Skeletal muscle tissue (tissue), 4 donors: ENCODE results near the gene NOTUM. TPM values are rescaled to one million over a fixed set of nuclear protein-coding genes. Genes with fewer than 3 reads are reported as not detected.

Source experiments
- H3K27ac ChIP-seq: one replicate; pipeline ENCODE4 v1.7.0; 2013; ENCODE audit warnings: mild to moderate bottlenecking, low read depth, low read length, inconsistent platforms
- H3K27me3 ChIP-seq, 3 donors: one replicate each; pipeline ENCODE4 v1.7.0; 2013; ENCODE audit warnings: low read length in 3 of 3; ENCODE audit not compliant: control insufficient read depth in 3 of 3, insufficient read depth in 3 of 3
- H3K36me3 ChIP-seq, 3 donors: one replicate each; pipeline ENCODE4 v1.7.0; 2013; ENCODE audit warnings: low read length in 3 of 3; ENCODE audit not compliant: control insufficient read depth in 3 of 3, insufficient read depth in 3 of 3
- H3K4me1 ChIP-seq, 3 donors: one replicate each; pipeline ENCODE4 v1.7.0; 2013; ENCODE audit warnings: low read length in 3 of 3, mild to moderate bottlenecking in 3 of 3; ENCODE audit not compliant: control insufficient read depth in 3 of 3, insufficient read depth in 3 of 3
- H3K4me3 ChIP-seq, 3 donors: one replicate each; pipeline ENCODE4 v1.7.0; 2013; ENCODE audit warnings: low read length in 3 of 3
- H3K9ac ChIP-seq, 3 donors: one replicate each; pipeline ENCODE4 v1.7.0; 2013; ENCODE audit warnings: low read length in 3 of 3, mild to moderate bottlenecking in 3 of 3, moderate library complexity in 2 of 3, low read depth in 1 of 3
- H3K9me3 ChIP-seq, 3 donors: one replicate each; pipeline ENCODE4 v1.7.0; 2013; ENCODE audit warnings: low read length in 3 of 3; ENCODE audit not compliant: control insufficient read depth in 3 of 3
- total RNA-seq: library from RNA; depleted of rRNA; stranded (reverse); fragments of >200 nt; gene quantifications from one replicate; pipeline ENCODE4 v1.2.3, GENCODE V29; 2014
- donor health status: Osteomylitis.

Gene NOTUM
- 0.52 TPM for total RNA-seq

GRCh38 chr17:81961087-81961511 is at the start of gene NOTUM:
Gene NOTUM (minus strand): TSS chr17:81961187. CDS start chr17:81960909, 278 bp downstream.
- Histone ChIP-seq H3K27ac (peak within 1 kb of the TSS; percentile 73), H3K4me3 (peak within 1 kb of the TSS in 2 of 3 donors; percentile 45 to 54), H3K27me3 (peaks cover 23 to 44% (median 36%) of the 10 kb centered on the region in 3 donors), H3K9ac (peak within 1 kb of the TSS; percentile 57 to 76 (median 64)), H3K9me3 (no peaks in the 10 kb centered on the region), H3K36me3 (no peaks in the 10 kb centered on the region), H3K4me1 (peaks cover 13 to 28% (median 27%) of the 10 kb centered on the region in 3 donors)

DNA sequence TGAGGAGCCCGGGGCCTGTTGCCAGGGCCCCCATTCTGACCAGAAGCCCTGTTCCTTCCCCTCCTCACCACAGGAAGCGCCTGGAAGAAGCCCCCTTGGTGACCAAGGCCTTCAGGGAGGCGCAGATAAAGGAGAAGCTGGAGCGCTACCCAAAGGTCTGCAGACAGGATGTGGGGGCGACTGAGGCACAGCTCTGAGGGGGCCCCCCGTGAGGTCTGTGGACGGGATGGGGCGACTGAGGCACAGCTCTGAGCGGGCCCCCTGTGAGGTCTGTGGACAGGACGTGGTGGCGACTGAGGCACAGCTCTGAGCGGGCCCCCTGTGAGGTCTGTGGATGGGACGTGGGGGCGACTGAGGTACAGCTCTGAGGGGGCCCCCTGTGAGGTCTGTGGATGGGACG is 48.4 kb upstream of the NOTUM start:
- H3K9ac ChIP-seq: no peak overlapping the region
- H3K27ac ChIP-seq: no peak overlapping the region
- H3K4me3 ChIP-seq: no peak overlapping the region
- H3K9me3 ChIP-seq: no peaks in the 10 kb centered on the region
- H3K36me3 ChIP-seq: peaks cover 0 to 3% (median 0%) of the 10 kb centered on the region in 3 donors
- H3K4me1 ChIP-seq: peaks cover 10 to 12% (median 11%) of the 10 kb centered on the region in 3 donors
- H3K27me3 ChIP-seq: no peaks in the 10 kb centered on the region

DNA sequence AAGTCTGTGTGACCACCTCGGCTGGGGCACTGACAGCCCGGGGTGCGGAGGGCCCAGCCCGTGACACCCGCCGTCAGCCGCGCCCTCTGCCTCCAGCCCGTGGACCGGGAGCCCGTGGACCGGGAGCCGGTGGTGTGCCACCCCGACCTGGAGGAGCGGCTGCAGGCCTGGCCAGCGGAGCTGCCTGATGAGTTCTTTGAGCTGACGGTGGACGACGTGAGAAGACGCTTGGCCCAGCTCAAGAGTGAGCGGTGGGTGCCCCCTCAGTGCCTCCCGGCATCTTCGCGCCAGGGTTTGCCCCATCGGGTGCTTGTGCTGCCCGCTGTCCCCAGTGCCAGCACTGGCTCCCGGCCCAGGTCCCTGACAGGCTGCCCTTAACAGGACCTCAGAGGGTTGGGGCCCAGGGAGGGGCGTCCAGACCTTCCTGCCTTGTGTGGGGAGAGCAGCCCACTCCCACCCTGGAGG is 48.0 kb upstream of the NOTUM start:
- H3K27ac ChIP-seq: no peak overlapping the region
- H3K27me3 ChIP-seq: no peaks in the 10 kb centered on the region
- no peaks in the 10 kb centered on the region for H3K9me3 ChIP-seq
- H3K4me3 ChIP-seq: no peak overlapping the region
- H3K36me3 ChIP-seq: peaks cover 0 to 3% (median 0%) of the 10 kb centered on the region in 3 donors
- H3K9ac ChIP-seq: no peak overlapping the region
- peaks cover 12 to 16% (median 14%) of the 10 kb centered on the region in 3 donors for H3K4me1 ChIP-seq

- Histone ChIP-seq H3K4me1 (peaks cover 17 to 22% (median 19%) of the 10 kb centered on the region in 3 donors), H3K36me3 (peaks cover 0 to 3% (median 0%) of the 10 kb centered on the region in 3 donors), H3K27ac (no peak overlapping the region), H3K9ac (no peak overlapping the region), H3K27me3 (no peaks in the 10 kb centered on the region), H3K4me3 (no peak overlapping the region), H3K9me3 (no peaks in the 10 kb centered on the region)
These were observed 47.4 kb upstream of the NOTUM start for GRCh38 chr17:82008258-82008940.

GRCh38 chr17:82007495-82008257 is 46.7 kb upstream of the NOTUM start:
- no peaks in the 10 kb centered on the region for H3K27me3 ChIP-seq
- peaks cover 25 to 29% (median 27%) of the 10 kb centered on the region in 3 donors for H3K4me1 ChIP-seq
- H3K27ac ChIP-seq: no peak overlapping the region
- no peaks in the 10 kb centered on the region for H3K9me3 ChIP-seq
- H3K36me3 ChIP-seq: peaks cover 0 to 3% (median 0%) of the 10 kb centered on the region in 3 donors
- no peak overlapping the region for H3K9ac ChIP-seq
- H3K4me3 ChIP-seq: no peak overlapping the region

DNA sequence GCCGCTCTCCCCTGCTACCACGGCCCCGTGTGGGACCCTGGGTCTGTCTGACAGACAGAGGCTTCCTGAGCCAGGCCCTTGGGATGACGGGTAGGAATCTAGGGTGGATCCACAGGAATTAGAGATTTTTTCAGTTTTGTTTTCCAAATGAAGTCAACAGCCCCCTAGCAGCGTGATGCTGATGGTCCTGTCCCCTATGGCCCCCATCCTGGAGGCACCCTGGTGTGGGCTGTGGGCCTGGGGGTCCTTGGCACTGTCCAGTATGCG is 46.2 kb upstream of the NOTUM start:
- H3K27me3 ChIP-seq: no peaks in the 10 kb centered on the region
- H3K4me3 ChIP-seq: no peak overlapping the region
- peaks cover 27 to 32% (median 28%) of the 10 kb centered on the region in 3 donors for H3K4me1 ChIP-seq
- no peak overlapping the region for H3K27ac ChIP-seq
- H3K36me3 ChIP-seq: peaks cover 0 to 3% (median 0%) of the 10 kb centered on the region in 3 donors
- H3K9ac ChIP-seq: no peak overlapping the region
- no peaks in the 10 kb centered on the region for H3K9me3 ChIP-seq

GRCh38 chr17:82006468-82007227 is 45.7 kb upstream of the NOTUM start:
- H3K27me3 ChIP-seq: no peaks in the 10 kb centered on the region
- H3K4me3 ChIP-seq: no peak overlapping the region
- H3K9ac ChIP-seq: no peak overlapping the region
- H3K4me1 ChIP-seq: peaks cover 28 to 34% (median 28%) of the 10 kb centered on the region in 3 donors
- no peaks in the 10 kb centered on the region for H3K9me3 ChIP-seq
- H3K36me3 ChIP-seq: no peaks in the 10 kb centered on the region
- H3K27ac ChIP-seq: no peak overlapping the region

DNA sequence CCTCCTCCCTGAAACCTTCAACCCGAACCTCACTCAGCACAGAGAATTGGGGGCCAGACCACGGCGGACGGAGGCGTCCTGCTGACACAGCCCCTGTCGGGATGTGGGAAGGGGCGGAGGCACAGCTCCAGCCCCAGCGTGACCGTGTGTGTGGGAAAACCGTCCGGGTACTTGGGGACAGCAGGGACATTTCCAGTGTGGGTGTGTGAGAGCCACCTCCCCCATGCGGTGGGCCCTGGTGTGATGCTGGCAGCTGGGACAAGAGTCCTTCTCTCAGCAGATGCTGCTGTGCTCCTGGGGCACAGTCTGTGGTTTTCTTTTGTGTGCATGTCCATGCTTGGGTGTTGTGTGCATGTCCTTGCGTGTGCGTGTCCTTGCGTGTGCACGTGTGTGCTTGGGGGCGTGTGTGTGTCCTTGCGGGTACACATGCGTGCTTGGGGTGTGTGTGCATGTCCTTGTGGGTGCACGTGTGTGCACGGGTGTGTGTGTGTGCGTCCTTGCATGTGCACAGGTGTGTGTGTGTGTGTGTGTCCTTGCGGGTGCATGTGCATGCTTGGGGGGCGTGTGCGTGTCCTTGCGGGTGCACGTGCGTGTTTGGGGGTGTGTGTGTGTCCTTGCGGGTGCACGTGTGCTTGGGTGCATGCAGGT is 44.8 kb upstream of the NOTUM start:
- peaks cover 33 to 43% (median 36%) of the 10 kb centered on the region in 3 donors for H3K4me1 ChIP-seq

GRCh38 chr17:82004517-82005455 is 43.8 kb upstream of the NOTUM start:
- no peak overlapping the region for H3K4me3 ChIP-seq
- peak overlapping the region in 1 of 3 donors; percentile 54 for H3K9ac ChIP-seq
- no peaks in the 10 kb centered on the region for H3K27me3 ChIP-seq
- no peak overlapping the region for H3K27ac ChIP-seq
- no peaks in the 10 kb centered on the region for H3K9me3 ChIP-seq
- peaks cover 38 to 50% (median 44%) of the 10 kb centered on the region in 3 donors for H3K4me1 ChIP-seq
- no peaks in the 10 kb centered on the region for H3K36me3 ChIP-seq

More for the DNA sequence above, 44.8 kb upstream of the NOTUM start:
- H3K27ac ChIP-seq: no peak overlapping the region
- no peaks in the 10 kb centered on the region for H3K9me3 ChIP-seq
- no peaks in the 10 kb centered on the region for H3K27me3 ChIP-seq
- H3K4me3 ChIP-seq: no peak overlapping the region
- no peak overlapping the region for H3K9ac ChIP-seq
- H3K36me3 ChIP-seq: no peaks in the 10 kb centered on the region
